GM18867 (cell line): Measurements from ENCODE around the gene PRPF39.
"Not testable (repeated sequence)": the region's sequence is repeated elsewhere in the genome, so short reads cannot be mapped to it uniquely, and the experiment has no call there.

Experiments used
- ATAC-seq: cut with Tn5 transposase; IDR thresholded peaks from one replicate; pipeline ENCODE4 v1.9.1; 2021; ENCODE audit warnings: mild to moderate bottlenecking, moderate library complexity; ENCODE audit not compliant: unreplicated experiment

The PRPF39 gene

DNA sequence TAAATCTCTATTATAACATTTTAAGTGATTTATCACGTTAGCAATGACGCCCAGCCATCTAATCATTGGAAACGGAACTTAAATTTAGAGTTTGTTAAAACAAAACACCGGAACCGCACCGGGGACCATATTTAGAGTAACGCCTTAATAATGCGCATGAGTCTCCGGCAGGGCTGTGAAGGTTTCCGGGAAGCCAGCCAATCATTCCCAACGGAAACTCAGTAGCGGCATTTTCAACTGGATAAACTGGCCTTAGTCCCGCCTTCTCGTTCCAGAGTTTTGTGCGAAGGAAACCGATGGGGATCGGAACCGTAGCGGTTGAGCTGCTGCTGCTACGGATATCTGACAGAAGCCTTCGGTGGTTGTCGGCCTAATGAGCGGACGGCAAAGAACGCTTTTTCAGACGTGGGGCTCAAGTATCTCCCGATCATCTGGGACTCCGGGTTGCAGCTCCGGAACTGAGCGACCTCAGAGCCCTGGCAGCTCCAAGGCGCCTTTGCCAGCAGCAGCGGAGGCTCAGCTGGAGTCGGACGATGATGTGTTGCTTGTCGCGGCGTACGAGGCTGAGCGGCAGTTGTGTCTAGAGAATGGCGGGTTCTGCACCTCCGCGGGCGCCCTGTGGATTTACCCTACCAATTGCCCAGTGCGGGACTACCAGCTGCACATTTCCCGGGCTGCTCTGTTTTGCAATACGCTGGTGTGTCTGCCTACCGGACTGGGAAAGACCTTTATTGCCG, 51.9 kb downstream of the PRPF39 start, which contains the start of gene FANCM:
TSS of gene FANCM (plus strand) at position 272 of the 737 bp plus-strand sequence. CDS start at position 374, 102 bp downstream.
- peak; percentile 37 for ATAC-seq

DNA sequence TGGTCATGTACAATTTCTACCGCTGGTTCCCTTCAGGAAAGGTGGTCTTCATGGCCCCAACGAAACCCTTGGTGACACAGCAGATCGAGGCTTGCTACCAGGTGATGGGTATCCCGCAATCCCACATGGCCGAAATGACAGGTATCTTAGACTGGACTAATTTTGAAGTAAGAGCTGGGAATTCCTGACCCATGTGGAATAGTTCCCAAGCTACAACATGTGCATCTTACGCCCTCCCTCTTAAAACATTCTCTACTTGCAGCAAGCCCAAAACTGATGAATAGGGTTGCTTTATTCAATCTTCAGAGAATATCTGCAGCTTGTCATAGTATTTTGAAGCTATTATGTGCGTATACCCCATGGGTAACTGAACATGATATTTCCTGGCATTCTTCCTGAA, 52.5 kb downstream of the PRPF39 start:
- ATAC-seq: no peak

- ATAC-seq: no peak
Measured at GRCh38 chr14:45140661-45141187, 56.8 kb downstream of the PRPF39 start.

- ATAC-seq: not testable (repeated sequence)
Measured at GRCh38 chr14:45142083-45142482, 58.2 kb downstream of the PRPF39 start.

DNA sequence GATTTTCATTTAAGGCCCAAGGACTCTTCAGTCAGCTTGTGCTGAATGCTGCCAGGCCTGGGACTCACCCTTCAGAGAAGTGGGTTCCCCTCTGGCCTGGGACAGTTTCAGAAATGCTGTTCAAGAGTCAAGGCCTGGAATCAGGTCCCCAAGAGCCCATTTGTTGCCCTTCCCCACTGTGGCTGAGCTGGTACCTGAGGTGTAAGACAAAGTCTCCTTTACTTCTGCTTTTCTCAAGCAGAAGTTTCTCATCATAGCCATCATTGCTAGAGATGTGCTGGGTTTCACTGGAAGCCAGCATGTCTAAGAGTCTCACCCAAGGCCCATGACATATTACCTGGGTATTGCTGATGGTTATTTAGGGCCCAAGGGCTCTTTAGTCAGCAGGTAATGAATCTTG, 60.7 kb downstream of the PRPF39 start:
- peak; percentile 60 for ATAC-seq

DNA sequence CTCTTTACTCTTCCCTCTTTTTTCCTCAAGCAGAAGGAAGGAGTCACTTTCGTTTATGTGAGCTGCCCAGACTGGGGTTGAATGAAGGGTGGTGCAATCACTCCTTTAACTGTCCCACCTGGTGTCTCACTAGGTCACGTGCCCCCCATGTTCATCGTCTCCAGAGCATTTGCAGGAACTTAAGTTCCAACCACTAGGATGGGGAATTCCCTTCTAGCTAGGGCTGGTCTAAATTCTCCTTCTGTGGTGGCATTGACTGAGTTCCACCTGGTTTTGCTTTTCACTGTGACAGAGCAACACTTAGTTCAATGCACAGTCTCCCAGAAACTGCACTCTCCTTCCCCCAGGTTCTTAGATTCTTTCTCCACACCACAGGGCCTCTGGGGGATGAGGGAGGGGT, 61.3 kb downstream of the PRPF39 start:
- ATAC-seq: peak; percentile 37

DNA sequence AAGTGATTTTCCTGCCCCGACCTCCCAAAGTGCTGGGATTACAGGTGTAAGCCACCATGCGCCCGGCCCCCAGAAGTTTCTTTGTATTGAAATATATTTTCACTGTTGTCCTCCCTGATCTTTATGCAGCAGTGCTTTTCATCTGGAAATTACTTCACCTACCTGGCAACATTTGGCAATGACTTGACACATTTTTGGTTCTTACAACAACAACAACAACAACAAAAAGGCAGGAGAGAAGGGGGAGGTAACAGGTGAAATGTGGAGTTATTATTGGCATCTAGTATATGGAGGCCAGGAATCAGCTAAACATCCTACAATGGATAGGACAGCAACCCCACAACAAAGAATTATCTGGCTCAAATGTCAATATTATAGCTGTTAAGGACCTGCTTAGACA, 65.7 kb downstream of the PRPF39 start:
- ATAC-seq: no peak

- ATAC-seq: no peak
Measured at GRCh38 chr14:45150386-45150890, 66.5 kb downstream of the PRPF39 start.

DNA sequence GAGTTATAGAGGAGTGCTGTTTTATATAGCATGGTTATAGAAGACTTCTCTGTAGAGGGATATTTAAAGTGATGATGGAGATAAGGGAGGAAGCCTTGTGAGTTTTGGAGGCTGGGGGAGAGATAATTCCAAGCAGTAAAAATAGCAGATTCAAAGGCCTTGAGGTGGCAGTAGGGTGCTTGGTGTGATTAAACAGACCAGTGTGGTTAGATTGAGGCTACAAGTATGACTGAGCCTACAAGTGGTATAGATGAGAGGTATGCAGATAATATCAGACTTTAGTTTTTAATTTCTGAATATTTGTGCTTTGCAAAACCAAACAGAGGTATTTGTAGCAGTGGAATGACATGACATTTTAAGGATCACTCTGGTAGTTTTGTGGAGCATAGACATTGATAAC, 72.2 kb downstream of the PRPF39 start:
- no peak for ATAC-seq
